HCT116 (cell line): ENCODE measurements around the gene ZNF469. TPM values are rescaled to one million over a fixed set of nuclear protein-coding genes. Genes with fewer than 3 reads are reported as not detected.

ENCODE experiments used
- ATAC-seq: fragments of 200-7000 bp; cut with Tn5 transposase; 2 replicates; pipeline ENCODE4 v1.9.1; 2020; ENCODE audit warnings: mild to moderate bottlenecking, moderate library complexity
- BruUV-seq: library from RNA; stranded (reverse); fragments of 400-500 nt; replicated peaks from 2 replicates; lab custom pipeline; 2021; lab: Mats Ljungman, UMichigan
- CTCF ChIA-PET: fragments of 300-600 bp; sonication (Branson Sonifier 250); formaldehyde crosslinking; loops from one replicate; lab custom pipeline; 2021; ENCODE audit warnings: antibody characterized with exemption; lab: Charles Lee
- POLR2A ChIA-PET: fragments of 300-600, 350-600 bp; sonication (Branson Sonifier 250); formaldehyde crosslinking; loops from one replicate; lab custom pipeline; 2021; ENCODE audit warnings: antibody characterized with exemption; lab: Charles Lee
- RAD21 ChIA-PET, 2 experiments: fragments of 300-600 bp; sonication (Branson Sonifier 250); formaldehyde crosslinking; loops; one replicate each; lab custom pipeline; 2023; ENCODE audit warnings: low total read pairs in 2 of 2; ENCODE audit not compliant: uncharacterized antibody in 2 of 2, unreplicated experiment in 2 of 2, low non-redundant PET in 1 of 2; lab: Charles Lee
- DNase-seq: peaks from one replicate; pipeline ENCODE4 v3.0.0-alpha.2; 2010; ENCODE audit warnings: low read depth, low spot score
- H2AFZ ChIP-seq: fragments of 200-600 bp; shearing (Covaris generic), sonication (generic); 2 replicates; pipeline ENCODE4 v1.6.1; 2017; ENCODE audit warnings: low read depth, mixed run types, mixed read lengths, antibody characterized with exemption, low read length; ENCODE audit not compliant: poor library complexity, severe bottlenecking
- H3K27ac ChIP-seq: 2 replicates; pipeline ENCODE4 v1.5.1; 2012; ENCODE audit warnings: low read depth, low read length
- H3K27me3 ChIP-seq: fragments of 200-600 bp; sonication (generic); 2 replicates; pipeline ENCODE4 v1.6.1; 2016; ENCODE audit warnings: mixed run types, low read length, mixed read lengths; ENCODE audit not compliant: insufficient read depth
- H3K36me3 ChIP-seq, 2 experiments: fragments of 200-500 bp in 1 of 2; fragments of 200-600 bp in 1 of 2; sonication (Bioruptor generic) in 1 of 2; sonication (generic) in 1 of 2; 2 replicates each; pipeline versions ENCODE4 v1.5.1 to v1.6.1; 2014 to 2016; ENCODE audit warnings: low read length in 2 of 2, inconsistent platforms in 1 of 2, mixed read lengths in 1 of 2, mixed run types in 1 of 2; ENCODE audit not compliant: insufficient read depth in 2 of 2, control insufficient read depth in 1 of 2
- H3K4me1 ChIP-seq, 2 experiments: fragments of 200-600 bp in 1 of 2; sonication (generic) in 1 of 2; 2 replicates each; pipeline versions ENCODE4 v1.5.1 to v1.6.1; 2012 to 2017; ENCODE audit warnings: low read length in 2 of 2, inconsistent platforms in 1 of 2, mild to moderate bottlenecking in 1 of 2, mixed read lengths in 1 of 2, mixed run types in 1 of 2, moderate library complexity in 1 of 2; ENCODE audit not compliant: insufficient read depth in 2 of 2, control insufficient read depth in 1 of 2
- H3K4me2 ChIP-seq: fragments of 200-600 bp; sonication (generic); 2 replicates; pipeline ENCODE4 v1.6.1; 2017; ENCODE audit warnings: mixed run types, low read length, mixed read lengths
- H3K4me3 ChIP-seq, 2 experiments: fragments of 200-600 bp in 1 of 2; sonication (generic) in 1 of 2; replicated peaks in 1 of 2; 2 replicates each; pipeline ENCODE4 v1.5.1; 2011 to 2016; ENCODE audit warnings: low read length in 2 of 2, control low read depth in 1 of 2, low read depth in 1 of 2, mild to moderate bottlenecking in 1 of 2, mixed read lengths in 1 of 2, mixed run types in 1 of 2
- H3K79me2 ChIP-seq: fragments of 200-600 bp; sonication (generic); 2 replicates; pipeline ENCODE4 v1.6.1; 2017; ENCODE audit warnings: mild to moderate bottlenecking, mixed run types, low read length, moderate library complexity, mixed read lengths; ENCODE audit not compliant: insufficient read depth
- H3K9ac ChIP-seq: fragments of 200-600 bp; sonication (generic); 2 replicates; pipeline ENCODE4 v1.6.1; 2016; ENCODE audit warnings: low read length, mixed read lengths
- H3K9me2 ChIP-seq: fragments of 200-600 bp; sonication (generic), shearing (Covaris generic); 2 replicates; pipeline ENCODE4 v1.6.1; 2017; ENCODE audit warnings: mixed run types, mild to moderate bottlenecking, moderate library complexity; ENCODE audit not compliant: insufficient read depth
- H3K9me3 ChIP-seq, 2 experiments: fragments of 200-500 bp in 1 of 2; fragments of 200-600 bp in 1 of 2; sonication (Bioruptor generic) in 1 of 2; sonication (generic) in 1 of 2; 2 replicates each; pipeline ENCODE4 v1.6.1; 2014 to 2017; ENCODE audit warnings: low read length in 2 of 2, mixed read lengths in 2 of 2, inconsistent platforms in 1 of 2, low read depth in 1 of 2, mild to moderate bottlenecking in 1 of 2, mixed run types in 1 of 2, moderate library complexity in 1 of 2; ENCODE audit not compliant: control insufficient read depth in 1 of 2, insufficient read depth in 1 of 2
- H4K20me1 ChIP-seq: fragments of 200-600 bp; sonication (generic), shearing (Covaris generic); 2 replicates; pipeline ENCODE4 v1.6.1; 2017; ENCODE audit warnings: mixed run types, mild to moderate bottlenecking, moderate library complexity; ENCODE audit not compliant: insufficient read depth
- CBX3 ChIP-seq: IDR thresholded peaks from 2 replicates; pipeline ENCODE4 v1.6.1; 2012; ENCODE audit warnings: low read depth
- EGR1 ChIP-seq: IDR thresholded peaks from 2 replicates; pipeline ENCODE4 v1.6.1; 2012; ENCODE audit warnings: low read depth
- ELF1 ChIP-seq: IDR thresholded peaks from 2 replicates; pipeline ENCODE4 v1.6.1; 2012; ENCODE audit warnings: low read depth, borderline replicate concordance
- FOSL1 ChIP-seq: IDR thresholded peaks from 2 replicates; pipeline ENCODE4 v1.6.1; 2012; ENCODE audit warnings: low read depth
- POLR2AphosphoS5 ChIP-seq: IDR thresholded peaks from 2 replicates; pipeline ENCODE4 v1.6.1; 2011; ENCODE audit warnings: mild to moderate bottlenecking, low read depth, low read length, moderate library complexity
- RAD21 ChIP-seq: IDR thresholded peaks from 2 replicates; pipeline ENCODE4 v1.6.1; 2012; ENCODE audit warnings: low read depth, mild to moderate bottlenecking
- SIN3A ChIP-seq: IDR thresholded peaks from 2 replicates; pipeline ENCODE4 v1.6.1; 2012; ENCODE audit warnings: low read depth
- SP1 ChIP-seq: IDR thresholded peaks from 2 replicates; pipeline ENCODE4 v1.6.1; 2012; ENCODE audit warnings: low read depth
- YY1 ChIP-seq: IDR thresholded peaks from 2 replicates; pipeline ENCODE4 v1.6.1; 2011; ENCODE audit warnings: low read length, low read depth, moderate library complexity, mild to moderate bottlenecking; ENCODE audit not compliant: insufficient replicate concordance; ENCODE audit errors: extremely low read depth
- ZNF274 ChIP-seq: fragments of 200-500 bp; sonication (Bioruptor generic); IDR thresholded peaks from 2 replicates; pipeline ENCODE4 v1.6.1; 2014; ENCODE audit warnings: mild to moderate bottlenecking, low read depth, low read length, inconsistent platforms
- intact Hi-C: fragments of 100-400 bp; cut with micrococcal nuclease; formaldehyde crosslinking; loops from 2 replicates; pipeline ENCODE4 v1.10.0; 2022
- total RNA-seq: library from RNA; stranded (reverse); gene quantifications from one replicate; pipeline ENCODE4 v1.2.1, GENCODE V29; 2021; ENCODE audit not compliant: unreplicated experiment
- TF ChIP-seq, protein P1 (sequence below): IDR thresholded peaks from 2 replicates; pipeline ENCODE4 v1.6.1; 2012; ENCODE audit warnings: low read depth

The ZNF469 gene
- total RNA-seq, 1 experiment from 2014 or later: 5.9 TPM

DNA sequence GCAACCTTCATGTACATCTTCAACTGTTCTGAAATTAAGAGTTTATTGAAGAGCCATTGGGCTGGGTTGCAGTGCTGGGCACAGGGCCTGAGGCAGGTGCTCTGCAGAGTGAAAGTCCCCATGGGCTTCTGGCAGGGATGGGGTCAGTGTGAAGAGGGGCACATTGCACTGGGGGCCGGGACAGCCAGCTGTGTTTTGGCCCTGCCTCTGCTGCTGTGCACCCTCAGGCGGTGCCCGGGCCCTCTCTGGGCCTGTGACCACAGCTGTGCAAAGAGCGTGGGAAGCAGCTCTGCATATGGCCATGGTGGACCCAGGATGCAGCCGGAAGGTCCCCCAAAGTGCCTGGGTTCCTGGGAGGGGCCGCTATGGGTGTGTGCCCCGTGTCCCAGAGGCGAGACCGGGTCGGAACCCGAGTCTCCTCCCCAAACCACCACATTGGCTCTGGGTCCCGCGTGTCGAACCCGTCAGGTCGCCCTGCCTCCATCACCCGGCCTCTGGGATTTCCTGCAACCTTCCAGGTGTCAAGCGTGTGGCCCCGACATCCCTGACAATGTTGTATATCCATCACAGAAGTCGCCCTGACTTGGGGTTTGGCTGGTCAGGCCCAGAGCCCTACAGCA lies 38.2 kb upstream of the ZNF469 start:
- no peak overlapping the region for H2AFZ ChIP-seq
- H3K27me3 ChIP-seq: no peaks in the 10 kb centered on the region; the same call in 1 of the 2 replicates
- no peaks in the 10 kb centered on the region for H3K79me2 ChIP-seq
- H3K4me3 ChIP-seq: no peak overlapping the region
- no peak overlapping the region for H3K4me2 ChIP-seq
- H4K20me1 ChIP-seq: no peaks in the 10 kb centered on the region
- no peak overlapping the region for H3K9ac ChIP-seq
- H3K9me2 ChIP-seq: no peaks in the 10 kb centered on the region
- BruUV-seq: no TSS peak
- CTCF ChIA-PET: no interaction called here
- no peaks in the 10 kb centered on the region for H3K4me1 ChIP-seq
- DNase-seq: no peak
- TF ChIP-seq CBX3 (no peak), EGR1 (no peak), SP1 (no peak), POLR2AphosphoS5 (no peak), ZNF274 (no peak), FOSL1 (no peak), SIN3A (no peak), YY1 (no peak), ELF1 (no peak), RAD21 (no peak)
- TF ChIP-seq, protein P1, sequence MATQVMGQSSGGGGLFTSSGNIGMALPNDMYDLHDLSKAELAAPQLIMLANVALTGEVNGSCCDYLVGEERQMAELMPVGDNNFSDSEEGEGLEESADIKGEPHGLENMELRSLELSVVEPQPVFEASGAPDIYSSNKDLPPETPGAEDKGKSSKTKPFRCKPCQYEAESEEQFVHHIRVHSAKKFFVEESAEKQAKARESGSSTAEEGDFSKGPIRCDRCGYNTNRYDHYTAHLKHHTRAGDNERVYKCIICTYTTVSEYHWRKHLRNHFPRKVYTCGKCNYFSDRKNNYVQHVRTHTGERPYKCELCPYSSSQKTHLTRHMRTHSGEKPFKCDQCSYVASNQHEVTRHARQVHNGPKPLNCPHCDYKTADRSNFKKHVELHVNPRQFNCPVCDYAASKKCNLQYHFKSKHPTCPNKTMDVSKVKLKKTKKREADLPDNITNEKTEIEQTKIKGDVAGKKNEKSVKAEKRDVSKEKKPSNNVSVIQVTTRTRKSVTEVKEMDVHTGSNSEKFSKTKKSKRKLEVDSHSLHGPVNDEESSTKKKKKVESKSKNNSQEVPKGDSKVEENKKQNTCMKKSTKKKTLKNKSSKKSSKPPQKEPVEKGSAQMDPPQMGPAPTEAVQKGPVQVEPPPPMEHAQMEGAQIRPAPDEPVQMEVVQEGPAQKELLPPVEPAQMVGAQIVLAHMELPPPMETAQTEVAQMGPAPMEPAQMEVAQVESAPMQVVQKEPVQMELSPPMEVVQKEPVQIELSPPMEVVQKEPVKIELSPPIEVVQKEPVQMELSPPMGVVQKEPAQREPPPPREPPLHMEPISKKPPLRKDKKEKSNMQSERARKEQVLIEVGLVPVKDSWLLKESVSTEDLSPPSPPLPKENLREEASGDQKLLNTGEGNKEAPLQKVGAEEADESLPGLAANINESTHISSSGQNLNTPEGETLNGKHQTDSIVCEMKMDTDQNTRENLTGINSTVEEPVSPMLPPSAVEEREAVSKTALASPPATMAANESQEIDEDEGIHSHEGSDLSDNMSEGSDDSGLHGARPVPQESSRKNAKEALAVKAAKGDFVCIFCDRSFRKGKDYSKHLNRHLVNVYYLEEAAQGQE: no peak
- RAD21 ChIA-PET: no interaction called here
- H3K36me3 ChIP-seq: no peaks in the 10 kb centered on the region
- POLR2A ChIA-PET: no interaction called here
- H3K27ac ChIP-seq: no peak overlapping the region
- no peaks in the 10 kb centered on the region for H3K9me3 ChIP-seq
- intact Hi-C loops: no loop called here
- no peak for ATAC-seq
